HepG2 (cell line): Measurements from ENCODE around the gene DHRS13. TPM values are rescaled to one million over a fixed set of nuclear protein-coding genes. Genes with fewer than 3 reads are reported as not detected.
A peak's percentile ranks its signal among the peaks of the same experiment; 100 is the strongest.

Source experiments
- GATAD1 ChIP-seq: IDR thresholded peaks from 2 replicates; pipeline ENCODE4 v1.6.1; 2016; ENCODE audit warnings: missing genetic modification reagents, missing compliant biosample characterization
- TAF15 ChIP-seq: fragments of 200-400 bp; formaldehyde crosslinking; IDR thresholded peaks from one replicate; pipeline ENCODE4 v1.6.1; 2018; ENCODE audit warnings: mild to moderate bottlenecking, low read depth, low read length; ENCODE audit not compliant: poor library complexity, severe bottlenecking
- YEATS4 ChIP-seq: sonication (generic); formaldehyde crosslinking; IDR thresholded peaks from 2 replicates; pipeline ENCODE4 v1.4.0; 2020; ENCODE audit warnings: missing genetic modification reagents, borderline replicate concordance
- ZIK1 ChIP-seq: sonication (generic); formaldehyde crosslinking; IDR thresholded peaks from 2 replicates; pipeline ENCODE4 v1.5.0; 2020; ENCODE audit warnings: mild to moderate bottlenecking, low read depth, missing genetic modification reagents, borderline replicate concordance
- ZNF253 ChIP-seq: sonication (generic); formaldehyde crosslinking; IDR thresholded peaks from 2 replicates; pipeline ENCODE4 v1.8.0; 2022; ENCODE audit warnings: mild to moderate bottlenecking, missing genetic modification reagents, borderline replicate concordance
- ZNF501 ChIP-seq: sonication (generic); formaldehyde crosslinking; IDR thresholded peaks from 2 replicates; pipeline ENCODE4 v1.5.1; 2020; ENCODE audit warnings: mild to moderate bottlenecking, moderate library complexity, missing genetic modification reagents
- ZSCAN29 ChIP-seq: sonication (generic); formaldehyde crosslinking; conservative IDR thresholded peaks from 2 replicates; pipeline ENCODE4 v1.4.0; 2020; ENCODE audit warnings: mild to moderate bottlenecking, missing genetic modification reagents
- polyA plus RNA-seq, 8 experiments: library from polyadenylated mRNA; depleted of rRNA in 3 of 8; stranded (reverse) in 7 of 8; unstranded in 1 of 8; fragments of >200 nt; fragmentation: Illumina TruSeq in 4 of 8; extraction: Trizol in 4 of 8; gene quantifications; 2 replicates each; pipeline versions ENCODE4 v1.2.1 to v1.2.3, GENCODE V29; 2011 to 2016; ENCODE audit warnings: low read depth in 4 of 8, missing spikeins in 1 of 8, mixed read lengths in 1 of 8; ENCODE audit not compliant: insufficient read depth in 1 of 8
- total RNA-seq, 5 experiments: library from RNA; depleted of rRNA; stranded (reverse); fragments of >200 nt; fragmentation: Illumina TruSeq; extraction: Trizol; gene quantifications; 2 replicates each; pipeline ENCODE4 v1.2.3, GENCODE V29; 2016; ENCODE audit warnings: low read depth in 1 of 5
- TF ChIP-seq, protein P1 (sequence below): IDR thresholded peaks from 2 replicates; pipeline ENCODE4 v1.6.1; 2016; ENCODE audit warnings: low read depth, borderline replicate concordance
- TF ChIP-seq, protein P2 (sequence below): sonication (generic); formaldehyde crosslinking; IDR thresholded peaks from 2 replicates; pipeline ENCODE4 v1.5.1; 2020; ENCODE audit warnings: mild to moderate bottlenecking, missing genetic modification reagents
- TF ChIP-seq, protein P3 (sequence below): sonication (generic); formaldehyde crosslinking; IDR thresholded peaks from 2 replicates; pipeline ENCODE4 v1.5.1; 2020; ENCODE audit warnings: mild to moderate bottlenecking, missing genetic modification reagents, moderate library complexity
- TF ChIP-seq, protein P4 (sequence below): sonication (generic); formaldehyde crosslinking; IDR thresholded peaks from 2 replicates; pipeline ENCODE4 v1.8.0; 2022; ENCODE audit warnings: mild to moderate bottlenecking, missing genetic modification reagents, moderate library complexity
- TF ChIP-seq, protein P5 (sequence below): sonication (generic); formaldehyde crosslinking; IDR thresholded peaks from 2 replicates; pipeline ENCODE4 v1.8.1; 2022; ENCODE audit warnings: low read depth, mild to moderate bottlenecking, missing genetic modification reagents
- TF ChIP-seq, protein P6 (sequence below): IDR thresholded peaks from 2 replicates; pipeline ENCODE4 v1.6.1; 2016; ENCODE audit warnings: missing compliant biosample characterization, missing genetic modification reagents, borderline replicate concordance

DHRS13 gene
- total and polyA plus RNA-seq, 2 of the 13 experiments (the other 11 are each of a cell fraction or from before 2014, with no cell fraction given), result 11.8 to 12.6 TPM

DNA sequence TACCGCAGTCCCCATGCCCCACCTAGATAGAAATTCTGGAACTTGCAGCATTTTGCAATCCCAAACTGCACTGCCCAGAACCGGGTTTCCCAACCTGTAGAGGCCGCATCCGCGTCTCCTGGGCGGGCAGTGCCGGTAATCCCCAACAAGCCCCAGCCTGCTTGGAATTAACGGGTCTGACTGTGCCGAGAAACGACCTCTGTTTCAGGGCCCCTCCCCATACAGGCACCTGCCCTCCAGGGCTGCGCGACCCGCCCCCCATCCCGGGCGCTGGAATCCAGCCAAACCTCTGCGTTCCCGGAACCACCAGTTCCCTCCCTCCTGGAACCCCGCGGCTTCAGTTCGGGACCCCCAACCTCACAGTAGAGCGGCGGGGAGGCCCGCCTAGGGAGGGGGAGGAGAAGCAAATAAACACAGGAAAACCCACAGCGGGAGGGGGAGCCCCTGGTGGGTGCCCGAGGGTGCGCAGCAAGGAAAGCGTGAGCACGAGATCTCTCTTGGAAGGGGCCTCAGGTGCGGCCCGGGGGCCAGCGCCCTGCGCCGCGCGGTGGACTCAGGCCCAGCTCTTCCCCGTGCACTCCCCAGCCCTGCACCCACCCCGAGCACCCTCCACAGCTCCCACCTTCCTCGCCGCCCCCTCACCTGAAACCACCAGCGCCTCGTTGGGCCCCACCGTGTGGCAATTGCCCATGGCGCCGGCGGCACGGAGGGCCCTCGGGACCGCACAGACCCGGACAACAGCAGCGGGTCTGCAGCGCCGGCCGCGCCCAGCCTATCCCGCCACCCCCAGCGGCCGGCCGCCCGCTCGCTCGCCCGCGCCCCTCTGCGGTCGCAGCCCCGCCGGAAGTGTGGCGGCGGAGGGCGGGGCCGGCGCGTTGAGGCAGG lies 5.8 kb downstream of the DHRS13 start, which contains the start of gene FLOT2 (continued):
- TF ChIP-seq, protein P1, sequence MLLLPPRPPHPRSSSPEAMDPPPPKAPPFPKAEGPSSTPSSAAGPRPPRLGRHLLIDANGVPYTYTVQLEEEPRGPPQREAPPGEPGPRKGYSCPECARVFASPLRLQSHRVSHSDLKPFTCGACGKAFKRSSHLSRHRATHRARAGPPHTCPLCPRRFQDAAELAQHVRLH (CRISPR knock-in tag), result 0 out of 2 replicates have a peak, but pooled peaks have one; percentile 38
- TF ChIP-seq ZSCAN29 (CRISPR knock-in tag) (0 out of 2 replicates have a peak, but pooled peaks have one; percentile 32), ZNF253 (peak; percentile 78; the same call in 1 of the 2 replicates), GATAD1 (CRISPR knock-in tag) (0 out of 2 replicates have a peak, but pooled peaks have one; percentile 21), YEATS4 (CRISPR knock-in tag) (peak; percentile 77), ZIK1 (CRISPR knock-in tag) (0 out of 2 replicates have a peak, but pooled peaks have one; percentile 62), ZNF501 (CRISPR knock-in tag) (peak; percentile 16; the same call in 1 of the 2 replicates), TAF15 (peak; percentile 39)
- TF ChIP-seq, protein P2, sequence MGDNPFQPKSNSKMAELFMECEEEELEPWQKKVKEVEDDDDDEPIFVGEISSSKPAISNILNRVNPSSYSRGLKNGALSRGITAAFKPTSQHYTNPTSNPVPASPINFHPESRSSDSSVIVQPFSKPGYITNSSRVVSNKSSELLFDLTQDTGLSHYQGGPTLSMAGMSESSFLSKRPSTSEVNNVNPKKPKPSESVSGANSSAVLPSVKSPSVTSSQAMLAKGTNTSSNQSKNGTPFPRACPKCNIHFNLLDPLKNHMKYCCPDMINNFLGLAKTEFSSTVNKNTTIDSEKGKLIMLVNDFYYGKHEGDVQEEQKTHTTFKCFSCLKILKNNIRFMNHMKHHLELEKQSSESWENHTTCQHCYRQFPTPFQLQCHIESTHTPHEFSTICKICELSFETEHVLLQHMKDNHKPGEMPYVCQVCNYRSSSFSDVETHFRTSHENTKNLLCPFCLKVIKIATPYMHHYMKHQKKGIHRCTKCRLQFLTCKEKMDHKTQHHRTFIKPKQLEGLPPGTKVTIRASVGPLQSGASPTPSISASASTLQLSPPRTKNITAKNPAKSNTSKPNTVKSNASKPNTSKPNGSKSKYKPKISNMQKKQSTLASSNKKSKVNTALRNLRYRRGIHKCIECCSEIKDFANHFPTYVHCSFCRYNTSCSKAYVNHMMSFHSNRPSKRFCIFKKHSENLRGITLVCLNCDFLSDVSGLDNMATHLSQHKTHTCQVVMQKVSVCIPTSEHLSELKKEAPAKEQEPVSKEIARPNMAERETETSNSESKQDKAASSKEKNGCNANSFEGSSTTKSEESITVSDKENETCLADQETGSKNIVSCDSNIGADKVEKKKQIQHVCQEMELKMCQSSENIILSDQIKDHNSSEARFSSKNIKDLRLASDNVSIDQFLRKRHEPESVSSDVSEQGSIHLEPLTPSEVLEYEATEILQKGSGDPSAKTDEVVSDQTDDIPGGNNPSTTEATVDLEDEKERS (CRISPR knock-in tag), result peak; percentile 17
- TF ChIP-seq, protein P3, sequence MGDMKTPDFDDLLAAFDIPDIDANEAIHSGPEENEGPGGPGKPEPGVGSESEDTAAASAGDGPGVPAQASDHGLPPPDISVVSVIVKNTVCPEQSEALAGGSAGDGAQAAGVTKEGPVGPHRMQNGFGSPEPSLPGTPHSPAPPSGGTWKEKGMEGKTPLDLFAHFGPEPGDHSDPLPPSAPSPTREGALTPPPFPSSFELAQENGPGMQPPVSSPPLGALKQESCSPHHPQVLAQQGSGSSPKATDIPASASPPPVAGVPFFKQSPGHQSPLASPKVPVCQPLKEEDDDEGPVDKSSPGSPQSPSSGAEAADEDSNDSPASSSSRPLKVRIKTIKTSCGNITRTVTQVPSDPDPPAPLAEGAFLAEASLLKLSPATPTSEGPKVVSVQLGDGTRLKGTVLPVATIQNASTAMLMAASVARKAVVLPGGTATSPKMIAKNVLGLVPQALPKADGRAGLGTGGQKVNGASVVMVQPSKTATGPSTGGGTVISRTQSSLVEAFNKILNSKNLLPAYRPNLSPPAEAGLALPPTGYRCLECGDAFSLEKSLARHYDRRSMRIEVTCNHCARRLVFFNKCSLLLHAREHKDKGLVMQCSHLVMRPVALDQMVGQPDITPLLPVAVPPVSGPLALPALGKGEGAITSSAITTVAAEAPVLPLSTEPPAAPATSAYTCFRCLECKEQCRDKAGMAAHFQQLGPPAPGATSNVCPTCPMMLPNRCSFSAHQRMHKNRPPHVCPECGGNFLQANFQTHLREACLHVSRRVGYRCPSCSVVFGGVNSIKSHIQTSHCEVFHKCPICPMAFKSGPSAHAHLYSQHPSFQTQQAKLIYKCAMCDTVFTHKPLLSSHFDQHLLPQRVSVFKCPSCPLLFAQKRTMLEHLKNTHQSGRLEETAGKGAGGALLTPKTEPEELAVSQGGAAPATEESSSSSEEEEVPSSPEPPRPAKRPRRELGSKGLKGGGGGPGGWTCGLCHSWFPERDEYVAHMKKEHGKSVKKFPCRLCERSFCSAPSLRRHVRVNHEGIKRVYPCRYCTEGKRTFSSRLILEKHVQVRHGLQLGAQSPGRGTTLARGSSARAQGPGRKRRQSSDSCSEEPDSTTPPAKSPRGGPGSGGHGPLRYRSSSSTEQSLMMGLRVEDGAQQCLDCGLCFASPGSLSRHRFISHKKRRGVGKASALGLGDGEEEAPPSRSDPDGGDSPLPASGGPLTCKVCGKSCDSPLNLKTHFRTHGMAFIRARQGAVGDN (CRISPR knock-in tag), result peak; percentile 86
- TF ChIP-seq, protein P4, sequence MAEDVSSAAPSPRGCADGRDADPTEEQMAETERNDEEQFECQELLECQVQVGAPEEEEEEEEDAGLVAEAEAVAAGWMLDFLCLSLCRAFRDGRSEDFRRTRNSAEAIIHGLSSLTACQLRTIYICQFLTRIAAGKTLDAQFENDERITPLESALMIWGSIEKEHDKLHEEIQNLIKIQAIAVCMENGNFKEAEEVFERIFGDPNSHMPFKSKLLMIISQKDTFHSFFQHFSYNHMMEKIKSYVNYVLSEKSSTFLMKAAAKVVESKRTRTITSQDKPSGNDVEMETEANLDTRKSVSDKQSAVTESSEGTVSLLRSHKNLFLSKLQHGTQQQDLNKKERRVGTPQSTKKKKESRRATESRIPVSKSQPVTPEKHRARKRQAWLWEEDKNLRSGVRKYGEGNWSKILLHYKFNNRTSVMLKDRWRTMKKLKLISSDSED (CRISPR knock-in tag), result peak; percentile 80; the same call in 1 of the 2 replicates
- TF ChIP-seq, protein P5, sequence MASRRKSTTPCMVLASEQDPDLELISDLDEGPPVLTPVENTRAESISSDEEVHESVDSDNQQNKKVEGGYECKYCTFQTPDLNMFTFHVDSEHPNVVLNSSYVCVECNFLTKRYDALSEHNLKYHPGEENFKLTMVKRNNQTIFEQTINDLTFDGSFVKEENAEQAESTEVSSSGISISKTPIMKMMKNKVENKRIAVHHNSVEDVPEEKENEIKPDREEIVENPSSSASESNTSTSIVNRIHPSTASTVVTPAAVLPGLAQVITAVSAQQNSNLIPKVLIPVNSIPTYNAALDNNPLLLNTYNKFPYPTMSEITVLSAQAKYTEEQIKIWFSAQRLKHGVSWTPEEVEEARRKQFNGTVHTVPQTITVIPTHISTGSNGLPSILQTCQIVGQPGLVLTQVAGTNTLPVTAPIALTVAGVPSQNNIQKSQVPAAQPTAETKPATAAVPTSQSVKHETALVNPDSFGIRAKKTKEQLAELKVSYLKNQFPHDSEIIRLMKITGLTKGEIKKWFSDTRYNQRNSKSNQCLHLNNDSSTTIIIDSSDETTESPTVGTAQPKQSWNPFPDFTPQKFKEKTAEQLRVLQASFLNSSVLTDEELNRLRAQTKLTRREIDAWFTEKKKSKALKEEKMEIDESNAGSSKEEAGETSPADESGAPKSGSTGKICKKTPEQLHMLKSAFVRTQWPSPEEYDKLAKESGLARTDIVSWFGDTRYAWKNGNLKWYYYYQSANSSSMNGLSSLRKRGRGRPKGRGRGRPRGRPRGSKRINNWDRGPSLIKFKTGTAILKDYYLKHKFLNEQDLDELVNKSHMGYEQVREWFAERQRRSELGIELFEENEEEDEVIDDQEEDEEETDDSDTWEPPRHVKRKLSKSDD, result 0 out of 2 replicates have a peak, but pooled peaks have one; percentile 6
- TF ChIP-seq, protein P6, sequence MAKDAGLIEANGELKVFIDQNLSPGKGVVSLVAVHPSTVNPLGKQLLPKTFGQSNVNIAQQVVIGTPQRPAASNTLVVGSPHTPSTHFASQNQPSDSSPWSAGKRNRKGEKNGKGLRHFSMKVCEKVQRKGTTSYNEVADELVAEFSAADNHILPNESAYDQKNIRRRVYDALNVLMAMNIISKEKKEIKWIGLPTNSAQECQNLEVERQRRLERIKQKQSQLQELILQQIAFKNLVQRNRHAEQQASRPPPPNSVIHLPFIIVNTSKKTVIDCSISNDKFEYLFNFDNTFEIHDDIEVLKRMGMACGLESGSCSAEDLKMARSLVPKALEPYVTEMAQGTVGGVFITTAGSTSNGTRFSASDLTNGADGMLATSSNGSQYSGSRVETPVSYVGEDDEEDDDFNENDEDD, result peak; percentile 67; the same call in 1 of the 2 replicates
